GM23338 (cell line): Measurements from ENCODE around the gene ZNF318. TPM values are rescaled to one million over a fixed set of nuclear protein-coding genes. Genes with fewer than 3 reads are reported as not detected.

Experiments used
- ATAC-seq: fragments of 200-7000 bp; cut with Tn5 transposase; 3 replicates; pipeline ENCODE4 v1.9.1; 2020
- DNase-seq: peaks from one replicate; pipeline ENCODE4 v3.0.0-alpha.2; 2015; ENCODE audit warnings: low spot score
- H2AFZ ChIP-seq: fragments of 200-600 bp; sonication (generic); 2 replicates; pipeline ENCODE4 v1.8.0; 2016; ENCODE audit warnings: antibody characterized with exemption, mild to moderate bottlenecking, moderate library complexity
- H3F3A ChIP-seq: fragments of 200-600 bp; sonication (generic); replicated peaks from 2 replicates; pipeline ENCODE4 v1.8.0; 2017; ENCODE audit warnings: antibody characterized with exemption, mixed run types, low read depth
- H3K27ac ChIP-seq: fragments of 200-600 bp; sonication (generic); 2 replicates; pipeline ENCODE4 v1.6.1; 2016; ENCODE audit warnings: low read depth
- H3K27me3 ChIP-seq: fragments of 200-600 bp; sonication (generic); 2 replicates; pipeline ENCODE4 v1.8.0; 2016; ENCODE audit warnings: mild to moderate bottlenecking, mixed run types, moderate library complexity; ENCODE audit not compliant: insufficient read depth
- H3K36me3 ChIP-seq: fragments of 200-600 bp; sonication (generic); 2 replicates; pipeline ENCODE4 v1.8.0; 2016; ENCODE audit warnings: mild to moderate bottlenecking; ENCODE audit not compliant: insufficient read depth
- H3K4me1 ChIP-seq: fragments of 200-600 bp; sonication (generic); 2 replicates; pipeline ENCODE4 v1.8.0; 2016; ENCODE audit warnings: mild to moderate bottlenecking, moderate library complexity; ENCODE audit not compliant: insufficient read depth
- H3K4me2 ChIP-seq: fragments of 200-600 bp; sonication (generic); 2 replicates; pipeline ENCODE4 v1.7.1; 2017; ENCODE audit warnings: mixed run types
- H3K4me3 ChIP-seq: fragments of 200-600 bp; sonication (generic); 2 replicates; pipeline ENCODE4 v1.6.1; 2016; ENCODE audit warnings: mixed run types
- H3K79me2 ChIP-seq: fragments of 200-600 bp; sonication (generic); replicated peaks from 2 replicates; pipeline ENCODE4 v1.8.0; 2017; ENCODE audit warnings: mild to moderate bottlenecking; ENCODE audit not compliant: insufficient read depth
- H3K9me2 ChIP-seq: fragments of 200-600 bp; sonication (generic); 2 replicates; pipeline ENCODE4 v1.8.0; 2017; ENCODE audit not compliant: insufficient read depth
- H4K20me1 ChIP-seq: fragments of 200-600 bp; sonication (generic); replicated peaks from 2 replicates; pipeline ENCODE4 v1.8.0; 2017; ENCODE audit warnings: mild to moderate bottlenecking; ENCODE audit not compliant: insufficient read depth
- H3K27ac Mint-ChIP-seq: 2 replicates; pipeline ENCODE4 v1.8.0; 2020; ENCODE audit warnings: inconsistent platforms, mild to moderate bottlenecking, moderate library complexity, mixed read lengths
- H3K27me3 Mint-ChIP-seq: 3 replicates; pipeline ENCODE4 v1.8.0; 2022; ENCODE audit warnings: low read depth, mild to moderate bottlenecking, moderate library complexity, mixed read lengths, inconsistent platforms; ENCODE audit not compliant: insufficient read depth, poor library complexity
- H3K36me3 Mint-ChIP-seq: 3 replicates; pipeline ENCODE4 v1.8.0; 2021; ENCODE audit warnings: low read depth, mild to moderate bottlenecking, inconsistent platforms, moderate library complexity, mixed read lengths
- H3K4me1 Mint-ChIP-seq: 3 replicates; pipeline ENCODE4 v1.8.0; 2020; ENCODE audit warnings: mild to moderate bottlenecking, inconsistent platforms, mixed read lengths
- H3K4me3 Mint-ChIP-seq: 3 replicates; pipeline ENCODE4 v1.8.0; 2021; ENCODE audit warnings: moderate library complexity, mild to moderate bottlenecking, inconsistent platforms, mixed read lengths
- H3K9me3 Mint-ChIP-seq: 3 replicates; pipeline ENCODE4 v1.8.0; 2020; ENCODE audit warnings: moderate library complexity, mild to moderate bottlenecking, inconsistent platforms, mixed read lengths
- CREB1 ChIP-seq: fragments of 250-450 bp; sonication (Bioruptor Pico); IDR thresholded peaks from 2 replicates; pipeline ENCODE4 v1.5.0; 2020; ENCODE audit warnings: low read depth, mild to moderate bottlenecking, moderate library complexity
- CTCF ChIP-seq, 2 experiments: fragments of 200-600 bp in 1 of 2; sonication (generic) in 1 of 2; conservative IDR thresholded peaks; 2 replicates each; pipeline versions ENCODE4 v1.5.1 to v1.6.1; 2016 to 2017; ENCODE audit warnings: antibody characterized with exemption in 2 of 2, low read depth in 2 of 2, mild to moderate bottlenecking in 2 of 2, moderate library complexity in 1 of 2
- ETS1 ChIP-seq: IDR thresholded peaks from 2 replicates; pipeline ENCODE4 v1.6.1; 2016; ENCODE audit warnings: antibody characterized with exemption
- EZH2 ChIP-seq: fragments of 200-600 bp; sonication (generic); IDR thresholded peaks from one replicate; pipeline ENCODE4 v1.8.0; 2017; ENCODE audit warnings: antibody characterized with exemption, mild to moderate bottlenecking, low read depth; ENCODE audit not compliant: unreplicated experiment
- EZH2phosphoT487 ChIP-seq: fragments of 200-600 bp; sonication (generic); IDR thresholded peaks from one replicate; pipeline ENCODE4 v1.8.1; 2018; ENCODE audit warnings: antibody characterized with exemption; ENCODE audit not compliant: unreplicated experiment
- NANOG ChIP-seq: IDR thresholded peaks from 2 replicates; pipeline ENCODE4 v1.6.1; 2016; ENCODE audit warnings: antibody characterized with exemption, borderline replicate concordance
- POLR2AphosphoS5 ChIP-seq: IDR thresholded peaks from 2 replicates; pipeline ENCODE4 v1.6.1; 2016; ENCODE audit warnings: antibody characterized with exemption, low read depth
- REST ChIP-seq: IDR thresholded peaks from one replicate; pipeline ENCODE4 v1.6.1; 2018; ENCODE audit warnings: antibody characterized with exemption; ENCODE audit not compliant: unreplicated experiment
- STAT1 ChIP-seq: IDR thresholded peaks from one replicate; pipeline ENCODE4 v1.6.1; 2016; ENCODE audit warnings: antibody characterized with exemption; ENCODE audit not compliant: unreplicated experiment
- ZNF114 ChIP-seq: fragments of 250-450 bp; sonication (Bioruptor Pico); IDR thresholded peaks from 2 replicates; pipeline ENCODE4 v1.5.0; 2020; ENCODE audit warnings: mild to moderate bottlenecking, moderate library complexity
- ZNF331 ChIP-seq: fragments of 250-450 bp; sonication (Bioruptor Pico); IDR thresholded peaks from 2 replicates; pipeline ENCODE4 v1.5.0; 2020; ENCODE audit warnings: low read depth, mild to moderate bottlenecking, moderate library complexity
- polyA plus RNA-seq: library from polyadenylated mRNA; unstranded; fragments of >200 nt; fragmentation: Nextera tagmentation; extraction: Ambion mirVana; gene quantifications from 2 replicates; pipeline ENCODE4 v1.2.1, GENCODE V29; 2016
- total RNA-seq: library from RNA; depleted of rRNA; stranded (reverse); fragments of >200 nt; shearing (Covaris generic); gene quantifications from 2 replicates; pipeline ENCODE4 v1.2.3, GENCODE V29; 2014

The ZNF318 gene
- total and polyA plus RNA-seq, 2 experiments from 2014 or later, result 8.7 to 19.5 TPM

- TF ChIP-seq EZH2phosphoT487, result no peak
- TF ChIP-seq NANOG, result no peak
- no peak for TF ChIP-seq CREB1 (CRISPR knock-in tag)
- no peak for TF ChIP-seq ZNF331 (CRISPR knock-in tag)
- no peak for TF ChIP-seq CTCF (conservative IDR thresholded peaks at IDR 0.05; ENCODE audit: low read depth in 2 of 2)
- no peak for TF ChIP-seq EZH2
- TF ChIP-seq ETS1, result no peak
These were observed 17.0 kb upstream of the ZNF318 start (continued) for GRCh38 chr6:43386492-43386891.

GRCh38 chr6:43383021-43383667 lies 13.7 kb upstream of the ZNF318 start:
- Histone ChIP-seq H4K20me1 (no peaks in the 10 kb centered on the region), H3K79me2 (no peaks in the 10 kb centered on the region), H3F3A (no peaks in the 10 kb centered on the region), H3K27me3 (no peaks in the 10 kb centered on the region), H3K4me3 (no peak overlapping the region), H3K36me3 (no peaks in the 10 kb centered on the region), H3K27ac (no peak overlapping the region), H2AFZ (no peak overlapping the region), H3K9me2 (no peaks in the 10 kb centered on the region), H3K4me2 (no peak overlapping the region), H3K4me1 (no peaks in the 10 kb centered on the region)
- DNase-seq (no peak), ATAC-seq (no peak)
- Mint-ChIP-seq H3K27ac (no peak overlapping the region), H3K27me3 (peaks cover 2% of the 10 kb centered on the region), H3K9me3 (no peaks in the 10 kb centered on the region), H3K36me3 (no peaks in the 10 kb centered on the region), H3K4me3 (no peak overlapping the region), H3K4me1 (no peaks in the 10 kb centered on the region)
- TF ChIP-seq STAT1 (no peak), ETS1 (no peak), REST (no peak), ZNF114 (no peak), ZNF331 (CRISPR knock-in tag) (no peak), NANOG (no peak), CTCF (conservative IDR thresholded peaks at IDR 0.05; ENCODE audit: low read depth in 2 of 2) (no peak), POLR2AphosphoS5 (no peak)
